ENCODE data around the gene CAMSAP1.

Gene CAMSAP1

DNA sequence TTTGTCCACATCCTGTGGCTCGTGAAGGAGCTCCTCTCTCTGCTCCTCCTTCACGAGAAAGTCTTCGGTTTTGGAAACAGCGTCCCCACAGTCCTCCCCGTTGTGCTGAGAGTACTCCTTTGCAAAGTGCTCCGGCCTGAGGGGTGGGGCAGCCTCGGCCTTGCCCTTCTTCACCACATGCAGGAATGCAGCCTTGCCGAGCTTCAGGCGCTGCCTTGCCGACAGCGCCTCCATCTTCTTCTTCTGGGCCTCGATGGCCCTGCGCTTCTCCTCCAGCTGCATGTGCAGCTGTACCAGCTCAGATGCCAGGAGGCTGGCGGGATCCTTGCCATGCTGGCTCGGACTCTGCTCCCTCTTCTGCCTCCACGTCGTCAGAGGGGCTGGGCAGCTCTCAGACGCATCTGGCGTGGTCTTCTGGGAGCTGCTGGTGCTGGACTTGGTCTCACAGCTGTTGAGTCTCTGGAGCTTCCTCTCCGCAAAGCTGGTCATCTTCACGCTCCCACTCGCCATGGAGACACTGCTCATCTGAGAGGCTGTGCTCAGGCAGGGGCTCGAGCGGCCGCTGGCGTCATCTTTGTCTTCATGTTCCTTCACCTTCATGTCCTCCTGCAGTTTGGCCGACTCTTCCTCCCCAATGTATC, 85.5 kb downstream of the CAMSAP1 start:
- no peak overlapping the region for H3K4me3 ChIP-seq (ENCODE audit: low read length)
- no peak for TF ChIP-seq ZNF274 (IDR thresholded peaks at IDR 0.05; ENCODE audit: low read depth, low read length)

DNA sequence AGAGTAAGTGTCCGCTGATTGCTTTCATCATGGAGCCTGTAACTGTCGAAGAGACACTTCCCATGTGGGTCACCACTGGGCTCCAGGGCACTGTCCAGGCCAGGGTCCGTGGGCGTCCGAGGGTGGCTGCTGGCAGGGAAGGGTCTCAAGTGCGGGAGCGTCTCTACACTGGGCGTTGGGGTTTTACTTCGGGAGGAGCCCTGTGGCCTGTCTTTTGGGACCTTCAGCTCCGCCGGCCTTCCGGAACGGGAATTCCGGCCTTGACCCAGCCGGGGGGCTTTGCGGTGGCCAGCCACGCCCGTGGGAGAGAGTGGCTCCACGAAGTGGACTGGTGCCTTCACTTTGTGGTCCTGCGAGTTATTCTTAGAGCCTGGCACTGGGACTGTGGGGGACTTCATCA, 86.2 kb downstream of the CAMSAP1 start:
- no peak for TF ChIP-seq ZNF274 (IDR thresholded peaks at IDR 0.05; ENCODE audit: low read depth, low read length)
- H3K4me3 ChIP-seq (ENCODE audit: low read length), result no peak overlapping the region

DNA sequence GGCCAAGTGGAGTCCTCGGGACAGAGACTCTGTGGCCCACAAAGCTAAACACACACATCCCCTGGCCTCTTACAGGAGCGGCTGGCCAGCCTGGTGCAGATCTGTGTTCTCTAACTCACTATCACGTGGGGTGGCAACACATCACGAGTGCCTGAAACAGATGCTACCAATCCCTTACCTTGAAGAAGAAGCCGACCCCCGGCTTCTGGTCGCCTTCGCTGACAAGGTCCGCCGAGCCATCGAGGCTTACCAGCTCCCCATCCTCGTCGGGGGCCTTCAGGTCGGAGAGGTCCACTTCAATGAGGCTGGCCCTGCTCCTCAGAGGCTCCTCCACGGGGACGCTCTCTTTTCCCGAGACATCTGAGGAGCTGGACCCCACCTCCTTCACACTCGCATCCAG, 86.7 kb downstream of the CAMSAP1 start:
- no peak for TF ChIP-seq ZNF274 (IDR thresholded peaks at IDR 0.05; ENCODE audit: low read depth, low read length)
- H3K4me3 ChIP-seq (ENCODE audit: low read length), result no peak overlapping the region

GRCh38 chr9:135819905-135820304, 87.4 kb downstream of the CAMSAP1 start:
- TF ChIP-seq ZNF274 (IDR thresholded peaks at IDR 0.05; ENCODE audit: low read depth, low read length), result no peak
- H3K4me3 ChIP-seq (ENCODE audit: low read length), result no peak overlapping the region

DNA sequence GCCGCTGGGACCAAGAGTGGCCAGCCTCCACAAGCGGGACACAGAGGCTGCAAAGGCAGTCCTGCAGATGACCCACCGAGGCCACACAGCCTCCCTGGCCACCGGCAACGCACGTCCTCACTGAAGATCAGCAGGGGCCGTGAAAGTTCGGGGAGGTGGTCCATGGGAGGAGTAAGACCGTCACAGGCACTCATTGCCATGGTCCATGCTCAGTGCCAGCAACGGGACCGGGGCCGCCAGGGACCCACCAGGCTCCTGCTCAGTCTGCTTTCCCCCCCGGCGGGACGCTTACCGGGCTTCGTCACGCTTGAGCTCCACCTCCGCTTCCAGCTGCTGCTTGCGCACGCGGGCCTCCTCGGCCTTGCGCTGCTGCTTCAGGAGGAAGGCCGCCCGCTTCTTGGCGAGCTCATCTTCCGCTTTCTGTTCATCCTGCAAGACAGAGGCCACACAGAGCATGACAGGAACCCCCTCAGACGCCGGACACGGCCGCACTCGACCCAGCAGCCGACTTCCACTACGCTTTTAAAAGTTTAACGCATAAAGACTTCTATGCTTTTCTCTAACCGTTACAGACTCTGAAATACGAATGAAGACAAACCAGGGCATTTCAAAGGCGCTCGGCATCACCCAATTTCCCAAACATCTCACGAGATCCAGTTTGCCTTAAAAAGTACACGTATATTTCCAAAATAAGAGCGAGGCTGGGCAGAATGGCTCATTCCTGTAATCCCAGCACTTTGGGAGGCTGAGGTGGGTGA, 88.4 kb downstream of the CAMSAP1 start:
- H3K4me3 ChIP-seq (ENCODE audit: low read length), result no peak overlapping the region
- TF ChIP-seq ZNF274 (IDR thresholded peaks at IDR 0.05; ENCODE audit: low read depth, low read length), result no peak

DNA sequence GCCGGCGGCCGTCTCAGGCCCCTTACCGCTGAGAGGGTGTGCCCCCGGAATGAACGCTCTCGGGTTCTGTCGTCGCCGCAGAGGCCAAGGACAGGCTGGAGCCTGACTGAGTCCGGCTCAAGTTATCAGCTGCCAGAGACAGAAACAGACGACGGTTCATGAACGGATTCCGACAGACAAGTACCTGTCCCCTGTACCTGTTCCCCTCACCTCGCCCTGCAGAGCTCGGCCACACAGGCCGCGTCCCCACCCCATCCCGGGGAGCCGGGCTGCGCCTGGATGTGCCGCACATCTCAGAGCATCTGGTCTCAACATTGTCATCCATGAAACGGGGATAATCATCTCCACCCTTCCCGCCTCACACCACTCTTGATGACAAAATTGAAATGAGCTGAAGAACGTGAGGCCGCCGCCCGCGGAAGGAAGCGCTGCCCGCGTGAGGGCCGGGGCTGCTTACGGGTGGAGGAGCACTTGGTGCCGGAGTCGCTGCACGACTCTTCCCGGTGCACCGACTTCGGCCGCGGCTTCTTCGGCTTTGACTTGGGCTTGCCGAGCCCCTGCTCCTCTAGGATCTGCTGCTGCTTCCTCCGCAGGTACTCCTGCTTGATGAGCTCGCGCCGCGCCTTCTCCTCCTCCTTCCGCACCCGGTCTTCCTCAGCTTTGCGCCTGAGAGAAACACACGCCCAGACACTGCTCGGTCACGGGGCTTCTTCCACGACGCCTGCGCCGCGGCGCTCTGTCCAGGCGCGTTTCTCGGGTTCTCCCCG, 89.2 kb downstream of the CAMSAP1 start:
- no peak overlapping the region for H3K4me3 ChIP-seq (ENCODE audit: low read length)
- no peak for TF ChIP-seq ZNF274 (IDR thresholded peaks at IDR 0.05; ENCODE audit: low read depth, low read length)

- no peak overlapping the region for H3K4me3 ChIP-seq (ENCODE audit: low read length)
- no peak for TF ChIP-seq ZNF274 (IDR thresholded peaks at IDR 0.05; ENCODE audit: low read depth, low read length)
These were observed 90.7 kb downstream of the CAMSAP1 start for GRCh38 chr9:135816651-135816970.

GRCh38 chr9:135815830-135816650, 91.3 kb downstream of the CAMSAP1 start:
- H3K4me3 ChIP-seq (ENCODE audit: low read length), result no peak overlapping the region
- no peak for TF ChIP-seq ZNF274 (IDR thresholded peaks at IDR 0.05; ENCODE audit: low read depth, low read length)

DNA sequence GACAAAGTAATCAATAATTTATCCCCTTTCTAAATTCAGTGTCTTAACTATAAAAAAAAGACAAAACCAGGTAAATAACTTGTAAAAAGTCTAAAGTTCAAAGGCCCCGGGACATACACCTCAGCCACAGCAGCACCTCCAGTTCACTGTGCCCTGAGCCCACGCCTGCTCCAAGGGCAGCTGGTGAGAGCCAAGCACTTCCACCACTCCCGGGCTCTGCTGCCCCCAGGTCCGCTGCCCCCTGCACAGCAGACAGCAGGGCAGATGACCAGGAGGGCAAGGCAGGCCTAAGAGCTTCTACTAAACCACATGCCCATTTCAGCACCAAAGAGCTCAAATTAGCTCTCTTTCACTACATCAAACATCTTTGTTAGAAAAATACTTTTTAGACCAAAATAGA, 91.9 kb downstream of the CAMSAP1 start:
- no peak for TF ChIP-seq ZNF274 (IDR thresholded peaks at IDR 0.05; ENCODE audit: low read depth, low read length)
- H3K4me3 ChIP-seq (ENCODE audit: low read length), result no peak overlapping the region

DNA sequence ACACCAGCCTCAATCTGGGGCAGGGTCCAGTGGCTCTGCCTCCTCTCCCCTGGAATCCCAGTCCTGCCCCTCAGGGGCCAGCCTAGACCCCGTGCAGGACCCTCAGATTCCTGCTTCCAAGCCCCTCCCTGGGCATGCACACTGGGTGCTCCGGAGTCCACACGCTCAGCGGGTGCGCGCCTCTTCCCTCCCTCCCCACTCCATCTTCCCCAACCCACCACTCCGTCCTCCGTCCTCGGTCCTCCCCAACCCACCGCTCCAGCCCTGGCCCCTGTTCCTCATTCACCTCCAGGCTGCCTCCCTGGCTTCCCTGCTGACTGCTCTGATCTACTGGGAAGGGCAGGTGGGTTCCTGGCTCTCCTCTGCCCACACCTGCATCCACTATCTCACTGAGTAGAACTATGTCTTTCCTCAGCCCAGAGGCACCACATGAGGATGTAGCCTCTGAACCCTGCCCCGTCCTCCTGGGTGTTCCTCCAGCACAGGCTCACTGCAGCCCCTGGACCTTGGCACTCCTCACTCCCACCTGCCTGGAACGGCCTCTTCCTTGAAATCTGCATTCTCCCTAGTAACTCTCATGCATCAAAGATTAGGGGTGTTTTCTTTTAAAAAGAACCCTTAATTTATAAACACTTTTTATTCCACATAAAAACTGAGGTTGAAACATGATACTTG, 92.8 kb downstream of the CAMSAP1 start:
- no peak for TF ChIP-seq ZNF274 (IDR thresholded peaks at IDR 0.05; ENCODE audit: low read depth, low read length)
- H3K4me3 ChIP-seq (ENCODE audit: low read length), result no peak overlapping the region

DNA sequence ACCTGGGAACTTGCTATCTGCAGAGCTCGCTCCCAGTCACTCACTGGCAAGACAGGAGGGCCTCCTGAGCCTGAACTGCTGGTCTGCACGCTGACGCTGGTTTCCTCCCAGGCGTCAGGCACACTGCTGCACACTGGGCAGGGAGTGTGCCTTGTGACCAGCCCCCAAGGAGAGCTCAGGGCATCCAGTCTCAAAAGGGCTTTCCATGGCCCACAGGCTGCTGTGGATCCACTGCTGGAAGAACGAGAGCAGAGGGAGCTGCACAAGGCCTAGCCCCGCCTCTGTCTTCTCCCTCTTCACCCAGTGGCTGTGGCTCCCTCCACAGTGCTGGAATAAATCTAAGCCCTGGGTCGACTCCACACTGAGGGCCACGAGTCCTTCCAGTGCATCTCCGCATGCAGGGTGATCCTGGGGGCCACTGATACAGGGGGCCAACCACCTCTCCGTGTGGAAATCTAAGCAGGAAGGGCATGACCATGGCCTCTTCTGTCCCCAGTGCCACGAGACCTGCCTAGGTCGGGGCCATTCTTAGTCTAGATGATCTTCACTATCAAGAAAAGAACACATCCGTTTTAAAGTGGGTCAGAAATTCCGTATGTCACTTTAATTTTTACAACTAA, 93.6 kb downstream of the CAMSAP1 start:
- TF ChIP-seq ZNF274 (IDR thresholded peaks at IDR 0.05; ENCODE audit: low read depth, low read length), result no peak
- H3K4me3 ChIP-seq (ENCODE audit: low read length), result no peak overlapping the region

DNA sequence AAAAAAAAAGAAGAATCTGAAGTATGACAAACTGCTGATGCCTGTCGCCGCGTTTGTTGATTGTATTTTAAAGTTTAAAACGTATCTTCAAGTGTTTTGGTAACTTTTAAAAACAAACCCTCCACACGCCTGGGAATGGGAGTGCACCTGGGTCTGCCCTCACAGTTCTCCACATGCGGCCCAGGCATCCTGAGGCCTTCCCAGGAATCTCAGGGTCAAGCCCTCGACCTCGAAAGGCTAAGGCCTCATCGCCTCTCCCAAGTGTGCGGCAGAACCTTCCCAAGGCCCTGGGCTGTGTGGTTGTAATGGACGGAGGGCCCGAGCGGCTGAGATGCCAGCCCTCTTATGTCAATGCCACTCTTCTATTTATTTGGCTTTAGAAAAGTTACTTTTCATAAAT, 94.4 kb downstream of the CAMSAP1 start:
- TF ChIP-seq ZNF274 (IDR thresholded peaks at IDR 0.05; ENCODE audit: low read depth, low read length), result no peak
- H3K4me3 ChIP-seq (ENCODE audit: low read length), result no peak overlapping the region

- no peak for TF ChIP-seq ZNF274 (IDR thresholded peaks at IDR 0.05; ENCODE audit: low read depth, low read length)
- H3K4me3 ChIP-seq (ENCODE audit: low read length), result no peak overlapping the region
These were observed 95.5 kb downstream of the CAMSAP1 start for GRCh38 chr9:135811801-135812200.

All from GM08714 (cell line).